Tibial nerve (tissue), 4 donors: Measurements from ENCODE around the gene ATP1B2. TPM values are rescaled to one million over a fixed set of nuclear protein-coding genes. Genes with fewer than 3 reads are reported as not detected.
A peak's percentile ranks its signal among the peaks of the same experiment; 100 is the strongest.

ENCODE experiments used
- DNase-seq, 2 donors: peaks; one replicate each; pipeline ENCODE4 v3.0.0-alpha.2; 2019; ENCODE audit warnings: low spot score in 2 of 2
- H3K27ac ChIP-seq, 4 donors: fragments of 200-600 bp; sonication (generic) in 3 of 4; one replicate each; pipeline ENCODE4 v1.5.1; 2017 to 2019; ENCODE audit warnings: mild to moderate bottlenecking in 1 of 4
- H3K27me3 ChIP-seq, 2 donors: fragments of 200-600 bp; sonication (generic) in 1 of 2; one replicate each; pipeline versions ENCODE4 v1.5.1 to v1.6.0; 2017 to 2019
- H3K36me3 ChIP-seq, 3 donors: fragments of 200-600 bp; sonication (generic); one replicate each; pipeline ENCODE4 v1.5.1; 2018 to 2019
- H3K4me1 ChIP-seq, 4 donors: fragments of 200-600 bp; sonication (generic) in 3 of 4; one replicate each; pipeline ENCODE4 v1.5.1; 2017 to 2019
- H3K4me3 ChIP-seq, 4 donors: fragments of 200-600 bp; sonication (generic) in 3 of 4; one replicate each; pipeline ENCODE4 v1.5.1; 2017 to 2019; ENCODE audit warnings: mild to moderate bottlenecking in 1 of 4, moderate library complexity in 1 of 4
- H3K9me3 ChIP-seq, 4 donors: fragments of 200-600 bp; sonication (generic) in 3 of 4; one replicate each; pipeline ENCODE4 v1.5.1; 2017 to 2019
- EP300 ChIP-seq, 2 donors: sonication (generic); formaldehyde crosslinking; IDR thresholded peaks; one replicate each; pipeline ENCODE4 v1.6.1; 2017; ENCODE audit warnings: antibody characterized with exemption in 2 of 2, mild to moderate bottlenecking in 1 of 2
- POLR2A ChIP-seq, 2 donors: fragments of 450-650 bp; IDR thresholded peaks; one replicate each; pipeline ENCODE4 v1.6.1; 2017; ENCODE audit warnings: antibody characterized with exemption in 2 of 2, mild to moderate bottlenecking in 2 of 2, moderate library complexity in 2 of 2
- WGBS, 2 donors: methylation state at CpG; one replicate each; pipeline ENCODE4 v1.1.5; 2018; 5-methylcytosine and 5-hydroxymethylcytosine counted together
- total RNA-seq, 4 donors: library from RNA; depleted of rRNA; stranded (reverse); fragments of >200 nt; gene quantifications; one replicate each; pipeline ENCODE4 v1.1.0, GENCODE V29; 2016
- TF ChIP-seq, protein P1 (sequence below), 5 experiments: fragments of 200-600 bp in 3 of 5; fragments of 450-650 bp in 2 of 5; sonication (generic) in 3 of 5; IDR thresholded peaks; one replicate each; pipeline ENCODE4 v1.5.1; 2016 to 2019; ENCODE audit warnings: antibody characterized with exemption in 5 of 5, mild to moderate bottlenecking in 3 of 5, moderate library complexity in 2 of 5

Gene ATP1B2
- total RNA-seq, 4 donors from 2014 or later: 1.5 to 3.9 (median 1.9) TPM

DNA sequence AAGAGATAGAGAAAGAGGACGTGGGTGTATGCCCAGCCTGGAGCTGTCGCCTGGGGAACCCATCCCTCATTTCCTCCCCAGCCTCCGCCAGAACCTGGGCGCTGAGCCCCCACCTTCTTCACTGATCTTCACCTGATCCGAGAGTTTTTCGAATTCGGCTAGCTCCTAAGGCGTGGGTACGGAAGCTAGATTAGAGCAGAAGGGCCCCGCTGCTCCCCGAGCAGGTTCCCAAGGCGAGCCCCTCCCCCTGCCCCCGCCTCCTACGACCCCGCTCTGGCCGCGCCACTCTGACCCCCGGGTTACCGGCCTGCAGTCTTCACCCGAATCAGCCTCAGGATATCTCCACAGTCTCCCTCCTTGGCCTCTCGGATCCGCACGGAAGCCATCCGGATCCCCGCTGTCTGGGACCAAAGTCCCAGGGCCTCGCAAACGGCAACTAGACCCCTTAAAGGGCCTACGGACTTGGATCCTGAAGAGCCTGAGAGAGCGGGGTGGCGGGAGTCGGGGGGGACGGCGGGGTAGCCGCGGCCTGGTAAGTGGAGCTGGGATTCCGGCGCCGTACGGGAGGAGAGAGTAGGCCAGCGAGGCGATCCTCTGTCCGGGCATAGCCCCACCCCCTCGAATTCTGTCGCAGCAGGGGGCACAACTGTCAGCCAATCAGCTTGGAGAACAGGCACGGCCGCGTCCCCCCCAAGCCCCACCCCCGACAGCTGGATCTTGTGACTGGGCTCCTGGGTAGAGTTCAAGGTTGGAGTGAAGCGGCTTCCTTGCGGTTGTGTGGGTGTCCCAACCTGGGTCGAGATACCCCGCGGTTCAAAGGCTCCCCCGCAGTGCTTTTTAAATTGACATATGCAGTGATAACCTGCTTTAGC is 23.2 kb upstream of the ATP1B2 start, which contains the start of gene SAT2:
TSS of gene SAT2 (minus strand) at position 572 of the 872 bp plus-strand sequence. CDS start at position 386, 186 bp downstream.
- WGBS, 2 donors: 1% methylated on average over 39 to 54 of the region's 54 CpGs
- Histone ChIP-seq H3K27me3 (no peaks in the 10 kb centered on the region), H3K27ac (peak within 1 kb of the TSS; percentile 81 to 98 (median 96)), H3K4me1 (peaks cover 0 to 16% (median 6%) of the 10 kb centered on the region in 4 donors), H3K9me3 (no peaks in the 10 kb centered on the region), H3K36me3 (peaks cover 0 to 14% (median 0%) of the 10 kb centered on the region in 3 donors), H3K4me3 (peak within 1 kb of the TSS; percentile 70 to 88 (median 82))
- DNase-seq: peak; percentile 91 to 94
- TF ChIP-seq POLR2A (IDR thresholded peaks at IDR 0.05) (peak; percentile 74 to 92), EP300 (IDR thresholded peaks at IDR 0.05) (peak; percentile 12 to 91)
- TF ChIP-seq, protein P1, sequence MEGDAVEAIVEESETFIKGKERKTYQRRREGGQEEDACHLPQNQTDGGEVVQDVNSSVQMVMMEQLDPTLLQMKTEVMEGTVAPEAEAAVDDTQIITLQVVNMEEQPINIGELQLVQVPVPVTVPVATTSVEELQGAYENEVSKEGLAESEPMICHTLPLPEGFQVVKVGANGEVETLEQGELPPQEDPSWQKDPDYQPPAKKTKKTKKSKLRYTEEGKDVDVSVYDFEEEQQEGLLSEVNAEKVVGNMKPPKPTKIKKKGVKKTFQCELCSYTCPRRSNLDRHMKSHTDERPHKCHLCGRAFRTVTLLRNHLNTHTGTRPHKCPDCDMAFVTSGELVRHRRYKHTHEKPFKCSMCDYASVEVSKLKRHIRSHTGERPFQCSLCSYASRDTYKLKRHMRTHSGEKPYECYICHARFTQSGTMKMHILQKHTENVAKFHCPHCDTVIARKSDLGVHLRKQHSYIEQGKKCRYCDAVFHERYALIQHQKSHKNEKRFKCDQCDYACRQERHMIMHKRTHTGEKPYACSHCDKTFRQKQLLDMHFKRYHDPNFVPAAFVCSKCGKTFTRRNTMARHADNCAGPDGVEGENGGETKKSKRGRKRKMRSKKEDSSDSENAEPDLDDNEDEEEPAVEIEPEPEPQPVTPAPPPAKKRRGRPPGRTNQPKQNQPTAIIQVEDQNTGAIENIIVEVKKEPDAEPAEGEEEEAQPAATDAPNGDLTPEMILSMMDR (IDR thresholded peaks at IDR 0.05): peak in 2 of 5 experiments; percentile 20 to 22

DNA sequence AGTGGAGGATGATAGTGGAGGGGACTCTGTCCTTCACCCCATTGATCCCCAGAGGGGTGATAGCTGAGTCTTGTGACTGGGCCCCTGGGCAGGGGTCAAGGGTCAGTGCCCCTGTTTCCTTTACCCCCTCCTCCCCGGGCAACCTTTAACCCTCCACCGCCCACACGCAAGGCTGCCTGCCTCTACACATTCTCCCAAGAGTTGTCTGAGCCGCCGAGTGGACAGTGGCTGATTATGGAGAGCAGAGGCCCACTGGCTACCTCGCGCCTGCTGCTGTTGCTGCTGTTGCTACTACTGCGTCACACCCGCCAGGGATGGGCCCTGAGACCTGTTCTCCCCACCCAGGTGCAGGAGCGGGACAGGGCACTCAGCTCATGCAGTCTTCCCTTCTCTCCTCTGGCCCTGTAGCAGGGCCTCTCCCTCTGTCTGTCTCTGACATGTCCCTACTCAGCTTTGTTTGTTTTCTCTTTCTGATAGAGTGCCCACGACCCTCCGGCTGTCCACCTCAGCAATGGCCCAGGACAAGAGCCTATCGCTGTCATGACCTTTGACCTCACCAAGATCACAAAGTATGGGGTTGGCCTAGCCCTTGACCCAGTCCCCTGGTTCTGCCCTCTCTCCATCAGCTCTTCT is 20.7 kb upstream of the ATP1B2 start, which contains the start of gene SHBG:
TSS of gene SHBG (plus strand) at position 197 of the 633 bp plus-strand sequence. CDS start at position 235, 38 bp downstream.
- Histone ChIP-seq H3K27me3 (no peaks in the 10 kb centered on the region), H3K4me1 (peaks cover 0 to 16% (median 6%) of the 10 kb centered on the region in 4 donors), H3K36me3 (peaks cover 0 to 14% (median 0%) of the 10 kb centered on the region in 3 donors), H3K4me3 (no peak within 1 kb of the TSS), H3K27ac (no peak within 1 kb of the TSS), H3K9me3 (no peaks in the 10 kb centered on the region)
- 46 to 57% methylated on average over 13 of the region's 13 CpGs for WGBS, 2 donors
- DNase-seq: no peak
- TF ChIP-seq POLR2A (IDR thresholded peaks at IDR 0.05) (no peak), EP300 (IDR thresholded peaks at IDR 0.05) (no peak)
- TF ChIP-seq, protein P1 (IDR thresholded peaks at IDR 0.05): no peak

DNA sequence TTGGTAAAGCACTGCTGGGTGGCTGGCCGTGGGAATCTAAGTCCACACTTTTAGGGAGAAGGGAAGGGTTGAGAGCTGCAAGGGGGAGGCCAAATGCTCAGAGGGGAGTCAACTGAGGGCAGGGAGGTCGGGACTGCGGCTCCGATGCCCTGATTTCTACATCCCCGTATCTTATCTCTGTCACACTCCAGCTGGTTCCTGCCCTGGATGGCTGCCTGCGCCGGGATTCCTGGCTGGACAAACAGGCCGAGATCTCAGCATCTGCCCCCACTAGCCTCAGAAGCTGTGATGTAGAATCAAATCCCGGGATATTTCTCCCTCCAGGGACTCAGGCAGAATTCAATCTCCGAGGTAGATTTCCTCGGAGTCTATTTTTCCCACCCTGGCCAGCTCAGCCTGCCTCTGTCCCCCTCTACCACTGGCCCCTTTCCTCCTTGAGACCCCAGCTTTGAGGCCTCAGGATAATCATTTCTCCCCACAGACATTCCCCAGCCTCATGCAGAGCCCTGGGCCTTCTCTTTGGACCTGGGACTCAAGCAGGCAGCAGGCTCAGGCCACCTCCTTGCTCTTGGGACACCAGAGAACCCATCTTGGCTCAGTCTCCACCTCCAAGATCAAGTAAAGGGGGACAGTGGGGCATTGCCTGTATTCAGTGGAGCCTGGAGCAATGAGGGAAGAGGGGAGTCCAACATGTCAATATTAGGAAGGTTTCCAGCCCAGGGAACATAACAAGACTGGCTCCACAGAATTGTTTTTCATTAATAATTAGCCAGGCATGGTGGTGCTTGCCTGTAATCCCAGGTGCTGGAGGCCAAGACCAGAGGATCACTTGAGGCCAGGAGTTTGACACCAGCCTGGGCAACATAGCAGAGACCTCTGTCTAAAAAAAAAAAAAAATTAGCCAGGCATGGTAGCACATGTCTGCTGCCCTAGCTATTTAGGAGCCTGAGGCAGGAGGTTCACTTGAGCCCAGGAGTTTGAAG is 19.0 kb upstream of the ATP1B2 start:
- H3K36me3 ChIP-seq: no peaks in the 10 kb centered on the region
- no peak for TF ChIP-seq POLR2A (IDR thresholded peaks at IDR 0.05)
- TF ChIP-seq EP300 (IDR thresholded peaks at IDR 0.05): no peak
- TF ChIP-seq, protein P1 (IDR thresholded peaks at IDR 0.05): no peak
- peaks cover 0 to 11% (median 4%) of the 10 kb centered on the region in 4 donors for H3K4me1 ChIP-seq
- 80 to 84% methylated on average over 11 of the region's 11 CpGs for WGBS, 2 donors
- no peaks in the 10 kb centered on the region for H3K27me3 ChIP-seq
- H3K9me3 ChIP-seq: no peaks in the 10 kb centered on the region
- no peak overlapping the region for H3K27ac ChIP-seq
- no peak for DNase-seq
- H3K4me3 ChIP-seq: no peak overlapping the region

DNA sequence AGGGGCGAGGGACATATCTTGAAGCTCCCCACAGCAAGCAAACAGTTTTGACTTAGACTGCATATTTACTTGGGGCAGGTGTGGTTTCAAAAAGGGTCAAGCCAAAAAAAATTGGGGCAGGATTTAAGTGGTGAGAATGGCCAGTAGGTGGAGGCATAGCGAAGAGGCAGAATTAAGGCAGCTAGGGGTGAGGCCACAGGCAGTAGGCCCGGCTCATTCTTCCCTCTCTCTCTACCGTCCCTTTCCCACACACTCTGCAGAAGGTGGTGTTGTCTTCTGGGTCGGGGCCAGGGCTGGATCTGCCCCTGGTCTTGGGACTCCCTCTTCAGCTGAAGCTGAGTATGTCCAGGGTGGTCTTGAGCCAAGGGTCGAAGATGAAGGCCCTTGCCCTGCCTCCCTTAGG is 18.2 kb upstream of the ATP1B2 start:
- WGBS, 2 donors: 36 to 48% methylated on average over 6 of the region's 6 CpGs
- no peaks in the 10 kb centered on the region for H3K36me3 ChIP-seq

More for the DNA sequence above, 18.2 kb upstream of the ATP1B2 start:
- Histone ChIP-seq H3K4me1 (peaks cover 0 to 7% (median under 1%) of the 10 kb centered on the region in 4 donors), H3K27me3 (no peaks in the 10 kb centered on the region), H3K4me3 (no peak overlapping the region), H3K9me3 (no peaks in the 10 kb centered on the region), H3K27ac (no peak overlapping the region)
- TF ChIP-seq POLR2A (IDR thresholded peaks at IDR 0.05): no peak
- TF ChIP-seq, protein P1 (IDR thresholded peaks at IDR 0.05): peak in 4 of 5 experiments; percentile 8 to 41 (median 31)
- DNase-seq: no peak
